Measurements from ENCODE around the gene SUPT20H. TPM values are rescaled to one million over a fixed set of nuclear protein-coding genes. Genes with fewer than 3 reads are reported as not detected.

The SUPT20H gene
- total and polyA plus RNA-seq, 2 of the 4 experiments (the other 2 are of a cell fraction), result 46.6 to 55.1 TPM

DNA sequence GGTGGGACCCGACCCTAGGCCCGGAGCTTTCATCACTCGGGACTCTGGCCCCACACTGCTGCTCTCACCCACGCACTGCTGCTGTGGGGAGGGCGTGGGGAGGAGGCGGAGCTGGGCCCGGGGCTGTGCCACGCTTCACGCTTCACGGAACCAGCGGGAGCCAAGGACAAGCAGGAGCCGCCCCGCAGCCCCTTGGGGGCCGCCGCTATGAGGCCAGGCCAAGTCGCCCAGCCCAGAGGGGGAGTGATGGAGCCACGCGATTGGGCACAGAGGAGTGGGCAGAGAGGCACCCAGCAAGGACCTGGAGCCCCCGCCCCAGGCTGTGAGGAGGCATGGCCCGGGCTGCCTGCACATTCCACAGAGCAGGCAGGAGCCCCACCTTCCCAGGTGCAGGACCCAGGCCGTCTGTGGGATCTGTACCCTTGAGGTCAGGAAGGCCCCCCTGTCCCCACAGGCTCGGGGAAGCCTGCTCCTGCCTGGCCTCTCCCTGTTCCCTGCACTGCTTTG is 10.2 kb upstream of the SUPT20H start:
- Histone ChIP-seq H4K20me1 (ENCODE audit: insufficient read depth, low read length) (no peaks in the 10 kb centered on the region), H2BK120ac (ENCODE audit: low read depth, low read length) (no peak overlapping the region), H3K18ac (ENCODE audit: low read depth, low read length) (no peak overlapping the region), H4K5ac (ENCODE audit: low read depth, low read length) (no peak overlapping the region), H2BK20ac (ENCODE audit: low read depth, low read length) (no peak overlapping the region), H3K27ac (ENCODE audit: insufficient read depth, low read length) (no peak overlapping the region), H3K79me1 (ENCODE audit: low read depth in 1 of 2, low read length in 2 of 2) (no peaks in the 10 kb centered on the region), H2BK15ac (ENCODE audit: low read depth, low read length) (no peak overlapping the region), H3K56ac (ENCODE audit: extremely low read depth, insufficient read depth, low read length) (no peak overlapping the region), H3K14ac (replicated peaks; ENCODE audit: low read depth, low read length) (no peak overlapping the region), H3K36me3 (ENCODE audit: control insufficient read depth, insufficient read depth, low read length) (no peaks in the 10 kb centered on the region), H3K4me3 (ENCODE audit: insufficient read depth, low read depth, low read length) (no peak overlapping the region), H3K9ac (ENCODE audit: low read depth, low read length) (no peak overlapping the region), H3K23ac (ENCODE audit: low read depth, low read length) (no peak overlapping the region), H3K4ac (ENCODE audit: low read depth, low read length) (no peak overlapping the region), H2AFZ (replicated peaks; ENCODE audit: low read length, poor library complexity) (no peak overlapping the region), H3K9me3 (ENCODE audit: control insufficient read depth, insufficient read depth, low read length) (no peaks in the 10 kb centered on the region), H2AK5ac (ENCODE audit: low read depth, low read length) (no peak overlapping the region), H2BK5ac (ENCODE audit: low read depth, low read length, poor library complexity, severe bottlenecking) (no peak overlapping the region), H3K4me2 (ENCODE audit: low read depth, low read length) (no peak overlapping the region), H3K4me1 (ENCODE audit: control insufficient read depth, insufficient read depth, low read length) (0 out of 2 replicates have a peak, but pooled peaks cover 3% of the 10 kb centered on the region), H3K9me1 (ENCODE audit: insufficient read depth, low read length) (no peaks in the 10 kb centered on the region), H3K27me3 (ENCODE audit: control insufficient read depth, insufficient read depth, low read length) (no peaks in the 10 kb centered on the region), H4K91ac (ENCODE audit: insufficient read depth, low read depth, low read length) (no peak overlapping the region), H2AK9ac (replicated peaks; ENCODE audit: low read depth, low read length, poor library complexity) (no peak overlapping the region), H4K8ac (ENCODE audit: low read depth in 2 of 2, low read length in 2 of 2) (no peak overlapping the region)
- ATAC-seq (ENCODE audit: low read depth), result no peak
- BruUV-seq (replicated peaks), result no TSS peak
- dilution Hi-C loops (cut with HindIII; ENCODE audit: low sequenced_read_pairs, unreplicated experiment) (no loop called here), in situ Hi-C loops (cut with MboI; ENCODE audit: low sequenced_read_pairs) (no loop called here), intact Hi-C loops (cut with micrococcal nuclease) (loop anchor here (1.0 to 10.0 kb wide), 3 partner anchors 70 to 975 kb away; partner anchors contain the start of gene ALG5)
- 92% methylated on average over 10 of the region's 22 CpGs; no CpG with 5 or more reads in 1 of the 2 experiments for WGBS, 2 experiments (ENCODE audit: extremely low coverage in 2 of 2, insufficient read length in 1 of 2)
- no peak for DNase-seq
- CTCF ChIA-PET, result interaction anchor here (0.9 kb wide), 1 partner anchor 89 kb away, joined by 3 read pairs; no protein-coding TSS in a partner anchor
- POLR2A ChIA-PET (ENCODE audit: unreplicated experiment), result no interaction called here
- TF ChIP-seq ELK1 (IDR thresholded peaks at IDR 0.05; ENCODE audit: borderline replicate concordance, low read depth, low read length), result no peak
- TF ChIP-seq, protein P1, sequence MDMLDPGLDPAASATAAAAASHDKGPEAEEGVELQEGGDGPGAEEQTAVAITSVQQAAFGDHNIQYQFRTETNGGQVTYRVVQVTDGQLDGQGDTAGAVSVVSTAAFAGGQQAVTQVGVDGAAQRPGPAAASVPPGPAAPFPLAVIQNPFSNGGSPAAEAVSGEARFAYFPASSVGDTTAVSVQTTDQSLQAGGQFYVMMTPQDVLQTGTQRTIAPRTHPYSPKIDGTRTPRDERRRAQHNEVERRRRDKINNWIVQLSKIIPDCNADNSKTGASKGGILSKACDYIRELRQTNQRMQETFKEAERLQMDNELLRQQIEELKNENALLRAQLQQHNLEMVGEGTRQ (IDR thresholded peaks at IDR 0.05; ENCODE audit: low read depth, low read length), result no peak
- no peak for TF ChIP-seq POLR2A (IDR thresholded peaks at IDR 0.05; ENCODE audit: low read depth, low read length)
- TF ChIP-seq RCOR1 (IDR thresholded peaks at IDR 0.05; ENCODE audit: insufficient replicate concordance, low read length), result no peak
- TF ChIP-seq RFX5 (IDR thresholded peaks at IDR 0.05; ENCODE audit: low read depth, low read length), result no peak
- TF ChIP-seq CTCF (conservative IDR thresholded peaks at IDR 0.05; ENCODE audit: low read depth, low read length), result no peak
- no peak for TF ChIP-seq MXI1 (IDR thresholded peaks at IDR 0.05; ENCODE audit: borderline replicate concordance, low read depth, low read length)
- no peak for TF ChIP-seq CHD1 (IDR thresholded peaks at IDR 0.05; ENCODE audit: low read depth, low read length)
- TF ChIP-seq MAFK (IDR thresholded peaks at IDR 0.05; ENCODE audit: low read depth, low read length), result no peak
- TF ChIP-seq BHLHE40 (IDR thresholded peaks at IDR 0.05; ENCODE audit: low read depth, low read length), result no peak
- no peak for TF ChIP-seq RAD21 (IDR thresholded peaks at IDR 0.05; ENCODE audit: low read length)
- no peak for TF ChIP-seq SMC3 (IDR thresholded peaks at IDR 0.05; ENCODE audit: low read depth, low read length)
- no peak for TF ChIP-seq FOS (IDR thresholded peaks at IDR 0.05; ENCODE audit: low read depth, low read length)
- TF ChIP-seq MAZ (IDR thresholded peaks at IDR 0.05; ENCODE audit: borderline replicate concordance, low read depth, low read length), result no peak

Measured in IMR-90 (cell line).